ENCODE data around the gene ZBTB7C. TPM values are rescaled to one million over a fixed set of nuclear protein-coding genes. Genes with fewer than 3 reads are reported as not detected.

The ZBTB7C gene
- total and polyA plus RNA-seq, 2 of the 8 experiments (the other 6 are each of a cell fraction or from before 2014, with no cell fraction given), result 0.15 to 0.45 TPM

DNA sequence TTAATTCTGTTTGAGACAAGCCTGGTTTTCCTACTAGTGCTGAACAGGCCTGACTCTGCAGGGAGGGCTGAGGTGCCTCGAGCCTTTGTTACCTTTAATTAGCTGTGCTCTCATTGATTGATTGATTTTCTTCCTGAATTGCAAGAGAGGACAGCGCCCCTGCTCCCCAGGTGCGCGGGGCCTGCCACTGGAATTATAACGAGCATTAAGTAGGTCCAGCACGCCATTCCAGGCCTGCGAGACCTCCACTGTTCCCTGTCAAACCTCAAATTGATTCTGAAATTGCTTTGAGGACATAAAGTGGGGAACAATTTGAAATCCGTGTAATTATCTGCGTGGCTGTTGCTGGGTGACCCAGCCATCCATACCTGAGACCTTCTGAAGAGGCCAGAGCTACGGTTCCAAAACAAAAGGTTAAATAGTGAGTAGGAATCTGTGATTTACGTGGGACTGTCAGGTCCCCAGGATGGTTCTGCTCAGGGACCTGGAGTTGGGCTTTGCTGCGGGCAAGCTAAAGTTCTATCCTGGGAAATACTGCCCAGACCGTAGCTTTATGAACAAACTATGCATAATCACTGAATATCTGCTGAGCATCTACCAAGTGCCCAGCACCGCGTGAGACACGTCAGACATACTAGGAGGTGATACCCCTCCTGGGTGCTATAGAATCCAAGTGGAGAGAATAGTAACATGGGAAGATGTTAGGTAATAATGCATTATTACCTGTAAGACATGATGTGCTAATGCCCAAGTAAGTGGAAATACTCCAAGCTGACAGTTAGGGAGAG, 104.1 kb downstream of the ZBTB7C start:
- H3K4ac ChIP-seq (replicated peaks; ENCODE audit: insufficient read length, low read depth, low read length), result no peak overlapping the region
- H3K36me3 ChIP-seq (ENCODE audit: control insufficient read depth in 2 of 4, insufficient read depth in 4 of 4, low read length in 3 of 4), result no peaks in the 10 kb centered on the region
- no peaks in the 10 kb centered on the region for H3K79me2 ChIP-seq (ENCODE audit: control insufficient read depth in 1 of 2, insufficient read depth in 2 of 2, low read length in 2 of 2)
- no peak overlapping the region for H3K56ac ChIP-seq (replicated peaks; ENCODE audit: insufficient read length, low read depth, low read length)
- H2AFZ ChIP-seq (ENCODE audit: low read length), result no peak overlapping the region
- H3K4me2 ChIP-seq (ENCODE audit: insufficient read depth in 1 of 2, low read depth in 2 of 2, low read length in 2 of 2), result no peak overlapping the region
- H3K27ac ChIP-seq (ENCODE audit: low read depth, low read length), result no peak overlapping the region
- H3K23me2 ChIP-seq (ENCODE audit: low read depth, low read length), result no peaks in the 10 kb centered on the region
- no peak overlapping the region for H2BK12ac ChIP-seq (ENCODE audit: low read depth, low read length)
- no peaks in the 10 kb centered on the region for H3K79me1 ChIP-seq (ENCODE audit: low read depth, low read length)
- WGBS, 2 experiments (ENCODE audit: extremely low coverage in 1 of 2, insufficient coverage in 1 of 2, insufficient read length in 1 of 2, insufficient replicate concordance in 2 of 2, low coverage in 1 of 2, low lambda C conversion rate in 2 of 2, missing lambda C conversion rate in 1 of 2), result 90% methylated on average over 16 of the region's 16 CpGs; no CpG with 5 or more reads in 1 of the 2 experiments
- FAIRE-seq (no peak), DNase-seq (ENCODE audit: low read depth in 1 of 2, low spot score in 2 of 2) (no peak)
- peaks cover 0 to 3% (median 0%) of the 10 kb centered on the region in 4 experiments; a peak in 2 of 7 replicates for H3K4me1 ChIP-seq (replicated peaks in 1 of 4; ENCODE audit: control insufficient read depth in 3 of 4, insufficient read depth in 4 of 4, low read length in 3 of 4)
- H3K9me3 ChIP-seq (ENCODE audit: insufficient read depth in 2 of 2, low read depth in 1 of 2, low read length in 1 of 2), result no peaks in the 10 kb centered on the region
- H3K4me3 ChIP-seq (ENCODE audit: extremely low read depth in 1 of 4, insufficient read depth in 2 of 4, low read depth in 3 of 4, low read length in 4 of 4), result no peak overlapping the region
- H2BK20ac ChIP-seq (ENCODE audit: low read length), result no peak overlapping the region
- H2BK5ac ChIP-seq (ENCODE audit: low read depth, low read length), result no peak overlapping the region
- H3K14ac ChIP-seq (ENCODE audit: insufficient read length), result no peak overlapping the region
- no peak overlapping the region for H2BK15ac ChIP-seq (ENCODE audit: low read length)
- ChIA-PET CTCF (ENCODE audit: partially characterized antibody) (interaction anchor here (1.0 to 2.6 kb wide), 9 partner anchors 10 to 141 kb away, joined by 3 to 13 read pairs (median 4); no protein-coding TSS in a partner anchor), POLR2A (ENCODE audit: partially characterized antibody) (interaction anchor here (0.5 kb wide), 1 partner anchor 161 kb away, joined by 3 read pairs; no protein-coding TSS in a partner anchor)
- no peak overlapping the region for H4K5ac ChIP-seq (ENCODE audit: insufficient read length, low read depth, low read length)
- H4K8ac ChIP-seq (ENCODE audit: extremely low read depth, insufficient read depth, low read length), result no peak overlapping the region
- no peak overlapping the region for H3K18ac ChIP-seq (ENCODE audit: extremely low read depth, low read length)
- H3K27me3 ChIP-seq (replicated peaks in 1 of 4; ENCODE audit: control insufficient read depth in 3 of 4, extremely low read depth in 1 of 4, insufficient read depth in 3 of 4, low read length in 3 of 4), result no peaks in the 10 kb centered on the region; a peak in 1 of 7 replicates
- H3K9ac ChIP-seq (replicated peaks in 1 of 4; ENCODE audit: extremely low read depth in 1 of 4, low read depth in 3 of 4, low read length in 3 of 4), result no peak overlapping the region
- no peak overlapping the region for H3K23ac ChIP-seq (ENCODE audit: insufficient read length)
- H2BK120ac ChIP-seq (replicated peaks; ENCODE audit: low read depth, low read length), result no peak overlapping the region
- no peak overlapping the region for H2AK5ac ChIP-seq (ENCODE audit: low read depth, low read length)
- no peak overlapping the region for H4K91ac ChIP-seq (replicated peaks; ENCODE audit: insufficient read length, low read length)
- no peaks in the 10 kb centered on the region for H4K20me1 ChIP-seq (replicated peaks in 1 of 2; ENCODE audit: control insufficient read depth in 1 of 2, insufficient read depth in 2 of 2, low read length in 2 of 2)
- TF ChIP-seq NRF1 (IDR thresholded peaks at IDR 0.05; ENCODE audit: low read depth, low read length), result no peak
- no peak for TF ChIP-seq MAFK (IDR thresholded peaks at IDR 0.05; ENCODE audit: low read depth, low read length)
- no peak for TF ChIP-seq POLR2A (IDR thresholded peaks at IDR 0.05; ENCODE audit: control extremely low read depth in 1 of 2, low read depth in 2 of 2, low read length in 2 of 2)
- TF ChIP-seq CTCF (IDR thresholded peaks at IDR 0.05; ENCODE audit: control extremely low read depth in 1 of 3, insufficient read depth in 1 of 3, low read depth in 1 of 3, low read length in 3 of 3), result no peak
- TF ChIP-seq POU5F1 (IDR thresholded peaks at IDR 0.05; ENCODE audit: low read depth, low read length), result no peak
- TF ChIP-seq NANOG (IDR thresholded peaks at IDR 0.05; ENCODE audit: insufficient read depth, low read depth, low read length, poor library complexity, severe bottlenecking), result no peak
- no peak for TF ChIP-seq SIN3A (conservative IDR thresholded peaks at IDR 0.05 in 1 of 2, IDR thresholded peaks at IDR 0.05 in 1 of 2; ENCODE audit: low read depth in 1 of 2, low read length in 2 of 2)
- no peak for TF ChIP-seq SP1 (IDR thresholded peaks at IDR 0.05; ENCODE audit: low read depth, low read length)
- no peak for TF ChIP-seq KDM4A (IDR thresholded peaks at IDR 0.05; ENCODE audit: low read depth, low read length, severe bottlenecking)
- TF ChIP-seq HDAC6 (IDR thresholded peaks at IDR 0.05; ENCODE audit: low read depth, low read length), result no peak
